ENCODE measurements around the gene ACSF3. TPM values are rescaled to one million over a fixed set of nuclear protein-coding genes. Genes with fewer than 3 reads are reported as not detected.

Gene ACSF3
- total RNA-seq, 1 donor from 2014 or later, result 32.0 TPM

GRCh38 chr16:89114159-89114981, 20.7 kb downstream of the ACSF3 start:
- no peak for TF ChIP-seq CTCF (IDR thresholded peaks at IDR 0.05)
- peak overlapping the region; percentile 10 for H3K4me3 ChIP-seq
- H3K4me1 ChIP-seq, result no peaks in the 10 kb centered on the region
- intact Hi-C loops (cut with DNase I), result no loop called here
- H3K9me3 ChIP-seq, result no peaks in the 10 kb centered on the region
- H3K36me3 ChIP-seq, result peaks cover 37% of the 10 kb centered on the region
- ATAC-seq (no peak), DNase-seq (peak; percentile 63)
- no peaks in the 10 kb centered on the region for H3K27me3 ChIP-seq
- peak overlapping the region; percentile 24 for H3K27ac ChIP-seq

- H3K4me1 ChIP-seq, result no peaks in the 10 kb centered on the region
- H3K4me3 ChIP-seq, result peak overlapping the region; percentile 10
- no peaks in the 10 kb centered on the region for H3K27me3 ChIP-seq
- intact Hi-C loops (cut with DNase I), result no loop called here
- ATAC-seq, result peak; percentile 89
- TF ChIP-seq CTCF (IDR thresholded peaks at IDR 0.05), result no peak
- H3K9me3 ChIP-seq, result no peaks in the 10 kb centered on the region
- H3K27ac ChIP-seq, result peak overlapping the region; percentile 51
- DNase-seq, result peak; percentile 91
- peaks cover 43% of the 10 kb centered on the region for H3K36me3 ChIP-seq
Observed at GRCh38 chr16:89115216-89115861, 21.7 kb downstream of the ACSF3 start.

GRCh38 chr16:89116341-89117226, 22.9 kb downstream of the ACSF3 start:
- no peak overlapping the region for H3K27ac ChIP-seq
- no peaks in the 10 kb centered on the region for H3K4me1 ChIP-seq
- ATAC-seq (no peak), DNase-seq (peak; percentile 51)
- no peaks in the 10 kb centered on the region for H3K9me3 ChIP-seq
- peaks cover 49% of the 10 kb centered on the region for H3K36me3 ChIP-seq
- intact Hi-C loops (cut with DNase I), result no loop called here
- TF ChIP-seq CTCF (IDR thresholded peaks at IDR 0.05), result no peak
- H3K27me3 ChIP-seq, result no peaks in the 10 kb centered on the region
- no peak overlapping the region for H3K4me3 ChIP-seq

- peaks cover 40% of the 10 kb centered on the region for H3K36me3 ChIP-seq
- DNase-seq (peak; percentile 34), ATAC-seq (no peak)
Observed at GRCh38 chr16:89117227-89117974, 23.7 kb downstream of the ACSF3 start.

More at GRCh38 chr16:89117227-89117974, 23.7 kb downstream of the ACSF3 start:
- Histone ChIP-seq H3K9me3 (no peaks in the 10 kb centered on the region), H3K27me3 (no peaks in the 10 kb centered on the region), H3K4me1 (no peaks in the 10 kb centered on the region), H3K4me3 (no peak overlapping the region), H3K27ac (no peak overlapping the region)
- intact Hi-C loops (cut with DNase I), result no loop called here
- no peak for TF ChIP-seq CTCF (IDR thresholded peaks at IDR 0.05)

All from upper lobe of right lung (tissue), 1 donor.